HepG2 (cell line): ENCODE measurements around the gene GPM6B. TPM values are rescaled to one million over a fixed set of nuclear protein-coding genes. Genes with fewer than 3 reads are reported as not detected.

Source experiments
- ATAC-seq: fragments of 200-7000 bp; cut with Tn5 transposase; 3 replicates; pipeline ENCODE4 v1.9.1; 2020; ENCODE audit warnings: mild to moderate bottlenecking, moderate library complexity
- BruUV-seq: library from RNA; stranded (reverse); fragments of 400-500 nt; replicated peaks from 2 replicates; lab custom pipeline; 2021; lab: Mats Ljungman, UMichigan
- CTCF ChIA-PET: fragments of 300-600 bp; formaldehyde crosslinking; extraction: SDS; loops from one replicate; lab custom pipeline; 2021; ENCODE audit warnings: low total read pairs, inconsistent platforms, low intra/inter-chr PET ratio; lab: Yijun Ruan, JAX
- POLR2A ChIA-PET: fragments of 350-600 bp; sonication (Branson Sonifier 250); formaldehyde crosslinking; loops from one replicate; lab custom pipeline; 2020; ENCODE audit warnings: antibody characterized with exemption, inconsistent platforms; lab: Yijun Ruan, JAX
- DNase-seq: peaks from one replicate; pipeline ENCODE4 v3.0.0-alpha.2; 2015; ENCODE audit warnings: low spot score
- FAIRE-seq: peaks from 3 replicates; lab custom pipeline; 2011; peaks lifted over from hg19 to GRCh38; lab: Jason Lieb, UNC
- H2AFZ ChIP-seq: one replicate; pipeline ENCODE4 v1.6.1; 2011; ENCODE audit warnings: low read length, inconsistent platforms
- H3K27ac ChIP-seq: fragments of 300-600 bp; 3 replicates; pipeline ENCODE4 v1.8.0; 2011; ENCODE audit warnings: mixed run types, mild to moderate bottlenecking, mixed read lengths, low read length, inconsistent platforms; ENCODE audit not compliant: insufficient read depth; ENCODE audit errors: extremely low read length
- H3K27me3 ChIP-seq, 2 experiments: fragments of 200-600 bp in 1 of 2; 2 replicates in 1 of 2; 3 replicates in 1 of 2; pipeline versions ENCODE4 v1.6.0 to v1.8.0; 2011; ENCODE audit warnings: low read length in 2 of 2, mild to moderate bottlenecking in 2 of 2, moderate library complexity in 2 of 2, inconsistent platforms in 1 of 2; ENCODE audit not compliant: insufficient read depth in 2 of 2, control insufficient read depth in 1 of 2
- H3K36me3 ChIP-seq, 2 experiments: fragments of 200-600 bp in 1 of 2; replicated peaks in 1 of 2; 2 replicates in 1 of 2; 3 replicates in 1 of 2; pipeline versions ENCODE4 v1.5.1 to v1.8.0; 2011; ENCODE audit warnings: low read length in 2 of 2, inconsistent platforms in 1 of 2; ENCODE audit not compliant: insufficient read depth in 2 of 2, control insufficient read depth in 1 of 2
- H3K4me1 ChIP-seq: 2 replicates; pipeline ENCODE4 v1.5.1; 2012; ENCODE audit warnings: low read length, inconsistent platforms; ENCODE audit not compliant: insufficient read depth
- H3K4me2 ChIP-seq: 2 replicates; pipeline ENCODE4 v1.6.0; 2011; ENCODE audit warnings: low read depth, low read length, inconsistent platforms
- H3K4me3 ChIP-seq, 3 experiments: fragments of 200-600 bp in 1 of 3; sonication (generic), shearing (Covaris generic) in 1 of 3; replicated peaks in 1 of 3; 2 replicates each; pipeline ENCODE4 v1.5.1; 2011 to 2016; ENCODE audit warnings: low read length in 3 of 3, inconsistent platforms in 2 of 3, low read depth in 2 of 3, mild to moderate bottlenecking in 2 of 3, control low read depth in 1 of 3, mixed read lengths in 1 of 3; ENCODE audit not compliant: insufficient read depth in 1 of 3
- H3K79me2 ChIP-seq: one replicate; pipeline ENCODE4 v1.6.1; 2011; ENCODE audit warnings: low read length, inconsistent platforms; ENCODE audit not compliant: insufficient read depth
- H3K9ac ChIP-seq: 2 replicates; pipeline ENCODE4 v1.6.0; 2011; ENCODE audit warnings: mild to moderate bottlenecking, low read depth, low read length, inconsistent platforms; ENCODE audit not compliant: insufficient read depth
- H3K9me3 ChIP-seq: 2 replicates; pipeline ENCODE4 v1.5.1; 2012; ENCODE audit warnings: mild to moderate bottlenecking, low read length
- H4K20me1 ChIP-seq: 2 replicates; pipeline ENCODE4 v1.6.0; 2011; ENCODE audit warnings: inconsistent platforms, mild to moderate bottlenecking, low read length, moderate library complexity; ENCODE audit not compliant: insufficient read depth
- ELF3 ChIP-seq: IDR thresholded peaks from 2 replicates; pipeline ENCODE4 v1.6.1; 2016; ENCODE audit warnings: missing genetic modification reagents, missing compliant biosample characterization
- FLYWCH1 ChIP-seq: sonication (generic); formaldehyde crosslinking; IDR thresholded peaks from 2 replicates; pipeline ENCODE4 v1.8.1; 2023; ENCODE audit warnings: mild to moderate bottlenecking, missing genetic modification reagents
- TBX3 ChIP-seq: fragments of 450-650 bp; IDR thresholded peaks from 2 replicates; pipeline ENCODE4 v1.6.1; 2017; ENCODE audit warnings: antibody characterized with exemption, mild to moderate bottlenecking, inconsistent platforms, borderline replicate concordance
- TMF1 ChIP-seq: sonication (generic); formaldehyde crosslinking; IDR thresholded peaks from 2 replicates; pipeline ENCODE4 v1.8.1; 2022; ENCODE audit warnings: low read depth, missing genetic modification reagents
- ZFY ChIP-seq: sonication (generic); formaldehyde crosslinking; IDR thresholded peaks from 2 replicates; pipeline ENCODE4 v1.4.0; 2020; ENCODE audit warnings: missing genetic modification reagents
- ZNF234 ChIP-seq: sonication (generic); formaldehyde crosslinking; conservative IDR thresholded peaks from 2 replicates; pipeline ENCODE4 v1.5.1; 2020; ENCODE audit warnings: mild to moderate bottlenecking, missing genetic modification reagents
- ZNF329 ChIP-seq: sonication (generic); formaldehyde crosslinking; IDR thresholded peaks from 2 replicates; pipeline ENCODE4 v1.9.0; 2021; ENCODE audit warnings: low read depth, mild to moderate bottlenecking, missing genetic modification reagents
- ZNF451 ChIP-seq: sonication (generic); formaldehyde crosslinking; IDR thresholded peaks from 2 replicates; pipeline ENCODE4 v1.5.0; 2020; ENCODE audit warnings: mild to moderate bottlenecking, missing genetic modification reagents
- ZNF674 ChIP-seq: sonication (generic); formaldehyde crosslinking; IDR thresholded peaks from 2 replicates; pipeline ENCODE4 v1.5.0; 2020; ENCODE audit warnings: low read depth, mild to moderate bottlenecking, missing genetic modification reagents
- WGBS: methylation state at CpG from one replicate; pipeline ENCODE4 v1.1.6; 2017; ENCODE audit warnings: low lambda C conversion rate; 5-methylcytosine and 5-hydroxymethylcytosine counted together
- in situ Hi-C: cut with HindIII; loops from 2 replicates; pipeline ENCODE4 v1.10.0; 2017; ENCODE audit warnings: low pct_unique_long_range_greater_than_20kb; ENCODE audit not compliant: extremely low pct_ligation_motif_present
- intact Hi-C: fragments of 100-400 bp; cut with micrococcal nuclease; formaldehyde crosslinking; loops from one replicate; pipeline ENCODE4 v1.10.0; 2022; ENCODE audit not compliant: unreplicated experiment
- polyA plus RNA-seq, 8 experiments: library from polyadenylated mRNA; depleted of rRNA in 3 of 8; stranded (reverse) in 7 of 8; unstranded in 1 of 8; fragments of >200 nt; fragmentation: Illumina TruSeq in 4 of 8; extraction: Trizol in 4 of 8; gene quantifications; 2 replicates each; pipeline versions ENCODE4 v1.2.1 to v1.2.3, GENCODE V29; 2011 to 2016; ENCODE audit warnings: low read depth in 4 of 8, missing spikeins in 1 of 8, mixed read lengths in 1 of 8; ENCODE audit not compliant: insufficient read depth in 1 of 8
- total RNA-seq, 5 experiments: library from RNA; depleted of rRNA; stranded (reverse); fragments of >200 nt; fragmentation: Illumina TruSeq; extraction: Trizol; gene quantifications; 2 replicates each; pipeline ENCODE4 v1.2.3, GENCODE V29; 2016; ENCODE audit warnings: low read depth in 1 of 5
- TF ChIP-seq, protein P1 (sequence below): IDR thresholded peaks from 2 replicates; pipeline ENCODE4 v1.6.1; 2012; ENCODE audit warnings: low read depth, low read length, improper control_type of control experiment
- TF ChIP-seq, protein P2 (sequence below): sonication (generic); formaldehyde crosslinking; IDR thresholded peaks from 2 replicates; pipeline ENCODE4 v1.8.0; 2022; ENCODE audit warnings: low read depth, missing genetic modification reagents
- TF ChIP-seq, protein P3 (sequence below): sonication (generic); formaldehyde crosslinking; IDR thresholded peaks from 2 replicates; pipeline ENCODE4 v1.4.0; 2020; ENCODE audit warnings: missing genetic modification reagents, mild to moderate bottlenecking, borderline replicate concordance

Gene GPM6B
- total and polyA plus RNA-seq, 2 of the 13 experiments (the other 11 are each of a cell fraction or from before 2014, with no cell fraction given) = not detected

DNA sequence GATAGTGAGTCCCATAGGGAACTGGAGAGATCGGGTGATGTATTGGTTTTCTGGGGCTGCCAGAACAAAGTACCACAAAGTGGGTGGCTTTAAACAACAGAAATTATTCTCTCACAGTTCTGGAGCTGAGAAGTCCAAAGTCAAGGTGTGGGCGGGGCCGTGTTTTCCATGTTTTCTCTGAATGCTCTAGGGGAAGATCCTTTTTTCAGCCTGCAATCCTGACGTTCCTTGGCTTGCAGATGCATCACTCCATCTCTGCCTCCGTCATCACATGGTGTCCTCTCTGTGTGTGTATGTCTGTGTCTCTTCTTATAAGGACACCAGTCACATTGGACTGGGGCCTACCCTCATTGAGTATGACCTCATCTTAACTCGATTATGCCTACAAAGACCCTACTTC lies 7.9 kb upstream of the GPM6B start:
- 0% methylated on average over 3 of the region's 6 CpGs for WGBS
- Histone ChIP-seq H3K27me3 (no peaks in the 10 kb centered on the region), H3K4me2 (no peak overlapping the region), H2AFZ (no peak overlapping the region), H3K4me1 (no peaks in the 10 kb centered on the region), H4K20me1 (no peaks in the 10 kb centered on the region), H3K36me3 (no peaks in the 10 kb centered on the region), H3K27ac (no peak overlapping the region), H3K9ac (no peak overlapping the region), H3K4me3 (no peak overlapping the region), H3K9me3 (no peaks in the 10 kb centered on the region), H3K79me2 (no peaks in the 10 kb centered on the region)
- CTCF ChIA-PET = no interaction called here
- FAIRE-seq = no peak
- BruUV-seq = no TSS peak
- in situ Hi-C loops (no loop called here), intact Hi-C loops (no loop called here)
- DNase-seq = no peak
- POLR2A ChIA-PET = no interaction called here
- ATAC-seq = no peak
- TF ChIP-seq ZFY (CRISPR knock-in tag) = no peak
- TF ChIP-seq ELF3 (CRISPR knock-in tag) = no peak
- no peak for TF ChIP-seq ZNF234 (CRISPR knock-in tag)
- no peak for TF ChIP-seq FLYWCH1
- TF ChIP-seq TMF1 (CRISPR knock-in tag) = no peak
- TF ChIP-seq, protein P1, sequence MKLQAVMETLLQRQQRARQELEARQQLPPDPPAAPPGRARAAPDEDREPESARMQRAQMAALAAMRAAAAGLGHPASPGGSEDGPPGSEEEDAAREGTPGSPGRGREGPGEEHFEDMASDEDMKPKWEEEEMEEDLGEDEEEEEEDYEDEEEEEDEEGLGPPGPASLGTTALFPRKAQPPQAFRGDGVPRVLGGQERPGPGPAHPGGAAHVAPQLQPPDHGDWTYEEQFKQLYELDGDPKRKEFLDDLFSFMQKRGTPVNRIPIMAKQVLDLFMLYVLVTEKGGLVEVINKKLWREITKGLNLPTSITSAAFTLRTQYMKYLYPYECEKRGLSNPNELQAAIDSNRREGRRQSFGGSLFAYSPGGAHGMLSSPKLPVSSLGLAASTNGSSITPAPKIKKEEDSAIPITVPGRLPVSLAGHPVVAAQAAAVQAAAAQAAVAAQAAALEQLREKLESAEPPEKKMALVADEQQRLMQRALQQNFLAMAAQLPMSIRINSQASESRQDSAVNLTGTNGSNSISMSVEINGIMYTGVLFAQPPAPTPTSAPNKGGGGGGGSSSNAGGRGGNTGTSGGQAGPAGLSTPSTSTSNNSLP = no peak
- TF ChIP-seq ZNF451 (CRISPR knock-in tag) = no peak
- TF ChIP-seq, protein P2, sequence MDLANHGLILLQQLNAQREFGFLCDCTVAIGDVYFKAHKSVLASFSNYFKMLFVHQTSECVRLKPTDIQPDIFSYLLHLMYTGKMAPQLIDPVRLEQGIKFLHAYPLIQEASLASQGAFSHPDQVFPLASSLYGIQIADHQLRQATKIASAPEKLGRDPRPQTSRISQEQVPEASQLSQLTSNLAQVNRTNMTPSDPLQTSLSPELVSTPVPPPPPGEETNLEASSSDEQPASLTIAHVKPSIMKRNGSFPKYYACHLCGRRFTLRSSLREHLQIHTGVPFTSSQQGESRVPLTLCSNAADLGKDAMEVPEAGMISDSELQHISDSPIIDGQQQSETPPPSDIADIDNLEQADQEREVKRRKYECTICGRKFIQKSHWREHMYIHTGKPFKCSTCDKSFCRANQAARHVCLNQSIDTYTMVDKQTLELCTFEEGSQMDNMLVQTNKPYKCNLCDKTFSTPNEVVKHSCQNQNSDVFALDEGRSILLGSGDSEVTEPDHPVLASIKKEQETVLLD = no peak
- no peak for TF ChIP-seq ZNF329
- no peak for TF ChIP-seq ZNF674 (CRISPR knock-in tag)
- TF ChIP-seq, protein P3, sequence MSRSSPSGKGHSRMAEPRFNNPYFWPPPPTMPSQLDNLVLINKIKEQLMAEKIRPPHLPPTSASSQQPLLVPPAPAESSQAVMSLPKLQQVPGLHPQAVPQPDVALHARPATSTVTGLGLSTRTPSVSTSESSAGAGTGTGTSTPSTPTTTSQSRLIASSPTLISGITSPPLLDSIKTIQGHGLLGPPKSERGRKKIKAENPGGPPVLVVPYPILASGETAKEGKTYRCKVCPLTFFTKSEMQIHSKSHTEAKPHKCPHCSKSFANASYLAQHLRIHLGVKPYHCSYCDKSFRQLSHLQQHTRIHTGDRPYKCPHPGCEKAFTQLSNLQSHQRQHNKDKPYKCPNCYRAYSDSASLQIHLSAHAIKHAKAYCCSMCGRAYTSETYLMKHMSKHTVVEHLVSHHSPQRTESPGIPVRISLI (CRISPR knock-in tag) = no peak
- TF ChIP-seq TBX3 = no peak
